SW480 (cell line): ENCODE results near the gene FAM219B.
"Not testable (repeated sequence)": the region's sequence is repeated elsewhere in the genome, so short reads cannot be mapped to it uniquely, and the experiment has no call there.

Experiments used
- DNase-seq: peaks from one replicate; pipeline ENCODE4 v3.0.0-alpha.2; 2016; ENCODE audit warnings: low spot score

FAM219B gene

GRCh38 chr15:74903676-74904075 is 3.0 kb downstream of the FAM219B start:
- DNase-seq, result no peak

- no peak for DNase-seq
These were observed 4.2 kb downstream of the FAM219B start for GRCh38 chr15:74902295-74903075.

- peak; percentile 58 for DNase-seq
These were observed 5.0 kb downstream of the FAM219B start for GRCh38 chr15:74901612-74902063.

- DNase-seq, result no peak
These were observed 9.3 kb downstream of the FAM219B start for GRCh38 chr15:74897300-74897701.

- DNase-seq, result no peak
These were observed 10.3 kb downstream of the FAM219B start for GRCh38 chr15:74896316-74896715.

GRCh38 chr15:74895830-74896229 is 10.8 kb downstream of the FAM219B start:
- no peak for DNase-seq

- not testable (repeated sequence) for DNase-seq
These were observed 12.3 kb downstream of the FAM219B start for GRCh38 chr15:74894383-74894782.

GRCh38 chr15:74893627-74894026 is 13.0 kb downstream of the FAM219B start:
- no peak for DNase-seq

GRCh38 chr15:74892931-74893330 is 13.7 kb downstream of the FAM219B start:
- DNase-seq, result no peak

- DNase-seq, result no peak
These were observed 14.3 kb downstream of the FAM219B start for GRCh38 chr15:74892313-74892712.

GRCh38 chr15:74891469-74891868 is 15.2 kb downstream of the FAM219B start:
- DNase-seq, result no peak

- DNase-seq, result no peak
These were observed 16.0 kb downstream of the FAM219B start for GRCh38 chr15:74890665-74890960.

GRCh38 chr15:74889883-74890664 is 16.6 kb downstream of the FAM219B start, which contains the start of gene MPI:
TSS of gene MPI (plus strand) at chr15:74890042. CDS start at chr15:74890074, 32 bp downstream.
- DNase-seq, result peak; percentile 79

GRCh38 chr15:74889390-74889882 is 17.2 kb downstream of the FAM219B start:
- DNase-seq, result peak; percentile 30

GRCh38 chr15:74888716-74889115 is 17.9 kb downstream of the FAM219B start:
- no peak for DNase-seq

GRCh38 chr15:74887537-74888193 is 19.0 kb downstream of the FAM219B start:
- not testable (repeated sequence) for DNase-seq

- no peak for DNase-seq
These were observed 21.2 kb downstream of the FAM219B start for GRCh38 chr15:74885461-74885860.

- no peak for DNase-seq
These were observed 22.0 kb downstream of the FAM219B start for GRCh38 chr15:74884428-74885223.

- DNase-seq, result no peak
These were observed 24.1 kb downstream of the FAM219B start for GRCh38 chr15:74882528-74882927.

- no peak for DNase-seq
These were observed 28.4 kb downstream of the FAM219B start for GRCh38 chr15:74878273-74878672.

GRCh38 chr15:74873756-74874424 is 32.8 kb downstream of the FAM219B start:
- no peak for DNase-seq
